AG20443 (cell line): ENCODE data around the gene CSNK1D.
"Not testable (repeated sequence)": the region's sequence is repeated elsewhere in the genome, so short reads cannot be mapped to it uniquely, and the experiment has no call there.

Experiments used
- DNase-seq: peaks from one replicate; pipeline ENCODE4 v3.0.0; 2012; ENCODE audit warnings: low spot score, mixed read lengths

Gene CSNK1D

GRCh38 chr17:82193050-82193449 is 80.5 kb downstream of the CSNK1D start:
- not testable (repeated sequence) for DNase-seq
